Suprapubic skin (tissue), 4 donors: ENCODE measurements around the gene ZSWIM8. TPM values are rescaled to one million over a fixed set of nuclear protein-coding genes. Genes with fewer than 3 reads are reported as not detected.
"Not testable (repeated sequence)": the region's sequence is repeated elsewhere in the genome, so short reads cannot be mapped to it uniquely, and the experiment has no call there.

Experiments
- DNase-seq, 2 donors: peaks; one replicate each; pipeline ENCODE4 v3.0.0-alpha.2; 2019; ENCODE audit warnings: low spot score in 2 of 2
- H3K27ac ChIP-seq: fragments of 200-600 bp; sonication (generic); one replicate; pipeline ENCODE4 v1.5.1; 2019
- H3K27me3 ChIP-seq: fragments of 200-600 bp; sonication (generic); one replicate; pipeline ENCODE4 v1.5.1; 2019
- H3K36me3 ChIP-seq: fragments of 200-600 bp; sonication (generic); one replicate; pipeline ENCODE4 v1.5.1; 2019
- H3K4me1 ChIP-seq: fragments of 200-600 bp; sonication (generic); one replicate; pipeline ENCODE4 v1.5.1; 2019
- H3K4me3 ChIP-seq: fragments of 200-600 bp; sonication (generic); one replicate; pipeline ENCODE4 v1.5.1; 2019; ENCODE audit warnings: mild to moderate bottlenecking
- H3K9me3 ChIP-seq: fragments of 200-600 bp; sonication (generic); one replicate; pipeline ENCODE4 v1.5.1; 2019
- CTCF ChIP-seq, 2 donors: fragments of 200-600 bp in 1 of 2; fragments of 450-650 bp in 1 of 2; sonication (generic) in 1 of 2; IDR thresholded peaks; one replicate each; pipeline ENCODE4 v1.5.1; 2016 to 2019; ENCODE audit warnings: antibody characterized with exemption in 2 of 2, mild to moderate bottlenecking in 1 of 2, moderate library complexity in 1 of 2
- EP300 ChIP-seq: sonication (generic); formaldehyde crosslinking; IDR thresholded peaks from one replicate; pipeline ENCODE4 v1.6.1; 2017; ENCODE audit warnings: antibody characterized with exemption
- POLR2A ChIP-seq, 2 donors: fragments of 450-650 bp; IDR thresholded peaks; one replicate each; pipeline ENCODE4 v1.6.1; 2017; ENCODE audit warnings: antibody characterized with exemption in 2 of 2, mild to moderate bottlenecking in 2 of 2, moderate library complexity in 2 of 2
- POLR2AphosphoS5 ChIP-seq, 3 donors: sonication (generic); formaldehyde crosslinking; IDR thresholded peaks; one replicate each; pipeline ENCODE4 v1.6.1; 2017; ENCODE audit warnings: antibody characterized with exemption in 3 of 3
- WGBS: methylation state at CpG from one replicate; pipeline ENCODE4 v1.1.5; 2018; 5-methylcytosine and 5-hydroxymethylcytosine counted together
- total RNA-seq, 4 donors: library from RNA; depleted of rRNA; stranded (reverse); fragments of >200 nt; gene quantifications; one replicate each; pipeline ENCODE4 v1.1.0, GENCODE V29; 2016

ZSWIM8 gene
- total RNA-seq, 4 donors from 2014 or later: 86.4 to 203 (median 121) TPM

- DNase-seq: no peak
- Histone ChIP-seq H3K27ac (peak overlapping the region; percentile 98), H3K4me3 (peak overlapping the region; percentile 94), H3K36me3 (peaks cover 30% of the 10 kb centered on the region), H3K27me3 (no peaks in the 10 kb centered on the region), H3K4me1 (peaks cover 54% of the 10 kb centered on the region), H3K9me3 (no peaks in the 10 kb centered on the region)
- TF ChIP-seq EP300 (no peak), CTCF (IDR thresholded peaks at IDR 0.05) (no peak), POLR2AphosphoS5 (IDR thresholded peaks at IDR 0.05) (no peak), POLR2A (IDR thresholded peaks at IDR 0.05) (no peak)
- WGBS: 0% methylated on average over 2 of the region's 2 CpGs
Measured at GRCh38 chr10:73786512-73786885, 1.1 kb downstream of the ZSWIM8 start.

GRCh38 chr10:73787031-73787800 is 1.8 kb downstream of the ZSWIM8 start:
- H3K9me3 ChIP-seq, DNase-seq, H3K27me3 ChIP-seq, H3K27ac ChIP-seq: not testable (repeated sequence)
- H3K36me3 ChIP-seq: peaks cover 37% of the 10 kb centered on the region
- H3K4me1 ChIP-seq: peaks cover 52% of the 10 kb centered on the region
- H3K4me3 ChIP-seq: peak overlapping the region; percentile 94
- WGBS: 88% methylated on average over 20 of the region's 21 CpGs

DNA sequence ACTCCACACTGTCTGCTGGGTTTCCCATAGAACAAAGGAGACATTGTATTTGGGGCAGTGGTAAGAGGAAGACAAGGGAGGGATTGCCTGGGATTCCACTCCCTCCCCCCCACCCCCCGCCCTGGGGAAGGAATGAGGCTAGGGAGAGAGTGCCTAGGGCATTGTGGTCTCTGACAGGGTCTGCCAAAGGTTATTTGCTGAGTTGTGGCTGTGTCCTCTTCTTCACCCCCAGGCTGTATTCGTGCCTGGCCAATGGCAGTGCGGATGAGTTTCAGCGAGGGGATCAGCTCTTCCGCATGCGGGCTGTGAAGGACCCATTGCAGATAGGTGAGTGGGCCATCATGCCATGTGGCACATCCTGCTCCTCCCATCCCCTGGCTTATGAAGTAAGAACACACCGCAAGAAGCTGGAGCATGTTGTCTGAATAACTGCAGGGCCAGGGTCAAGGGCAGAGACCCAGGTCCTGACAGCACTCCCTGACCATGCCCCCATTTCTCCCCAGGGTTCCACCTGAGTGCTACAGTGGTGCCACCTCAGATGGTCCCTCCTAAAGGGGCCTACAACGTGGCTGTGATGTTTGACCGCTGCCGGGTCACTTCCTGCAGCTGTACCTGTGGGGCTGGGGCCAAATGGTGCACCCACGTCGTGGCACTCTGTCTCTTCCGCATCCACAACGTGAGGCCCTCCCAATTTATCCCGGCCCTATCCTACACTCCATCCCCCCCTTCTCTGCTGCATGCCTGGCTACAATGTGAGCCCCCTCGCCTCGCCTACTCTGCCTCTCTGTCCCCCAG is 3.7 kb downstream of the ZSWIM8 start:
- Histone ChIP-seq H3K27ac (no peak overlapping the region), H3K4me1 (peaks cover 40% of the 10 kb centered on the region), H3K27me3 (no peaks in the 10 kb centered on the region), H3K4me3 (no peak overlapping the region), H3K36me3 (peaks cover 55% of the 10 kb centered on the region), H3K9me3 (no peaks in the 10 kb centered on the region)
- DNase-seq: no peak
- TF ChIP-seq EP300: no peak
- TF ChIP-seq POLR2AphosphoS5 (IDR thresholded peaks at IDR 0.05): no peak
- no peak for TF ChIP-seq CTCF (IDR thresholded peaks at IDR 0.05)
- no peak for TF ChIP-seq POLR2A (IDR thresholded peaks at IDR 0.05)
- 87% methylated on average over 12 of the region's 17 CpGs for whole genome bisulfite sequencing

DNA sequence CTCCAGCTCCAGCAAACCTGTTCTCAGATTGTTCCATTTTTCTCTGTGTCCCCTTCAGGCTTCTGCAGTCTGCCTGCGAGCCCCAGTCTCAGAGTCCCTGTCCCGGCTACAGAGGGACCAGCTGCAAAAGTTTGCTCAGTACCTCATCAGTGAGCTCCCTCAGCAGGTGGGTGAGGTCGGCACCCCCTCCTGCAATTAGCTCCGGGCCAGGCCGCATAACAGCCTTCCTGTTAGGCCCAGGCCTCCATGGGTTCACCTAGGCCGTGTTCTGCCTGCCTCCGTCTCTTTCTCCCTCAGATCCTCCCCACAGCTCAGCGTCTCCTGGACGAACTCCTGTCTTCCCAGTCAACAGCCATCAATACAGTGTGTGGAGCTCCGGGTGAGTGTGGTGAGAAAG is 4.3 kb downstream of the ZSWIM8 start:
- H3K4me3 ChIP-seq: no peak overlapping the region
- H3K36me3 ChIP-seq: peaks cover 61% of the 10 kb centered on the region
- peaks cover 36% of the 10 kb centered on the region for H3K4me1 ChIP-seq
- no peaks in the 10 kb centered on the region for H3K9me3 ChIP-seq
- no peak overlapping the region for H3K27ac ChIP-seq
- DNase-seq: no peak
- 90% methylated on average over 10 of the region's 10 CpGs for WGBS
- H3K27me3 ChIP-seq: no peaks in the 10 kb centered on the region
- TF ChIP-seq EP300 (no peak), POLR2AphosphoS5 (IDR thresholded peaks at IDR 0.05) (no peak), POLR2A (IDR thresholded peaks at IDR 0.05) (no peak), CTCF (IDR thresholded peaks at IDR 0.05) (no peak)

DNA sequence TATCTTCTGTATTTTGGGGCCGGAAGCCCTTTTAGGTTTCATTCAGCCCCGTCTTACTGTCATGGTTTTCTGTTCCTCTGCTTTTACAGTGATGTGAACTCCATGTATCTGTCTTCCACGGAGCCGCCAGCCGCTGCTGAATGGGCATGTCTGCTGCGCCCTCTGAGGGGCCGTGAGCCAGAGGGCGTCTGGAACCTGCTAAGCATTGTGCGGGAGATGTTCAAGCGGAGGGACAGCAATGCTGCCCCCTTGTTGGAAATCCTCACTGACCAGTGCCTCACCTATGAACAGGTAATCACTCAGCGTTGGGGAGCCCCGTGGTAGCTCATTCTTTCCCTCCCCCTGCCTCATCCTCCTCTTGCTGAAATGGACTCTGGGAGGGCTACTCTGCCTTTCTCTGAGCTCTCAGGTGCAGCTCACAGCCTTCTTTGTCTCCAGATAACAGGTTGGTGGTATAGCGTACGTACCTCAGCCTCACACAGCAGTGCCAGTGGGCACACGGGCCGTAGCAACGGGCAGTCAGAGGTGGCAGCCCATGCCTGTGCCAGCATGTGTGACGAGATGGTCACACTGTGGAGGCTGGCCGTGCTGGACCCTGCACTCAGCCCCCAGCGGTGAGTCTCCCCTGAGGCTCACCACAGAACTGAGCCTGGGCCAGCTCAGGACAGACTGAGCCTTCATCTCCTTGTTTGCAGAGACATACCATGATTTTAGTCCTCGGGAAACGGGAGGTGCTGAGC is 5.7 kb downstream of the ZSWIM8 start:
- H3K27me3 ChIP-seq: no peaks in the 10 kb centered on the region
- TF ChIP-seq POLR2A (IDR thresholded peaks at IDR 0.05): no peak
- TF ChIP-seq POLR2AphosphoS5 (IDR thresholded peaks at IDR 0.05): no peak
- no peak for TF ChIP-seq CTCF (IDR thresholded peaks at IDR 0.05)
- TF ChIP-seq EP300: no peak
- peaks cover 32% of the 10 kb centered on the region for H3K4me1 ChIP-seq
- H3K4me3 ChIP-seq: no peak overlapping the region
- no peak overlapping the region for H3K27ac ChIP-seq
- peaks cover 75% of the 10 kb centered on the region for H3K36me3 ChIP-seq
- no peak for DNase-seq
- WGBS: 90% methylated on average over 18 of the region's 22 CpGs
- no peaks in the 10 kb centered on the region for H3K9me3 ChIP-seq
